Neutrophil (primary cell): Measurements from ENCODE around the gene HTT.

Experiments used
- H3K27ac ChIP-seq: fragments of 200-600 bp; sonication (generic); 2 replicates; pipeline ENCODE4 v1.5.1; 2016; ENCODE audit warnings: mild to moderate bottlenecking, moderate library complexity
- H3K27me3 ChIP-seq: fragments of 200-600 bp; sonication (generic); 2 replicates; pipeline ENCODE4 v1.6.0; 2016; ENCODE audit warnings: mild to moderate bottlenecking
- H3K36me3 ChIP-seq: fragments of 200-600 bp; sonication (generic); 2 replicates; pipeline ENCODE4 v1.5.1; 2017
- H3K4me1 ChIP-seq, 2 experiments: fragments of 200-600 bp in 1 of 2; sonication (generic) in 1 of 2; 1 replicate in 1 of 2; 2 replicates in 1 of 2; pipeline versions ENCODE4 v1.5.1 to v1.6.1; 2013 to 2016; ENCODE audit warnings: low read depth in 1 of 2, low read length in 1 of 2, mild to moderate bottlenecking in 1 of 2, moderate library complexity in 1 of 2; ENCODE audit not compliant: control insufficient read depth in 1 of 2, insufficient read depth in 1 of 2
- H3K4me3 ChIP-seq, 2 experiments: fragments of 200-600 bp in 1 of 2; sonication (generic) in 1 of 2; 1 replicate in 1 of 2; 2 replicates in 1 of 2; pipeline ENCODE4 v1.5.1; 2013 to 2016; ENCODE audit warnings: low read depth in 1 of 2, low read length in 1 of 2, mild to moderate bottlenecking in 1 of 2, moderate library complexity in 1 of 2
- H3K9me3 ChIP-seq: fragments of 200-600 bp; sonication (generic); 2 replicates; pipeline ENCODE4 v1.5.1; 2016
- CTCF ChIP-seq: fragments of 200-600 bp; sonication (generic); IDR thresholded peaks from 2 replicates; pipeline ENCODE4 v1.5.1; 2016; ENCODE audit warnings: antibody characterized with exemption

The HTT gene

GRCh38 chr4:3249711-3250437 lies 175.4 kb downstream of the HTT start:
- Histone ChIP-seq H3K27me3 (no peaks in the 10 kb centered on the region), H3K4me3 (no peak overlapping the region), H3K36me3 (no peaks in the 10 kb centered on the region), H3K9me3 (no peaks in the 10 kb centered on the region), H3K27ac (no peak overlapping the region), H3K4me1 (no peaks in the 10 kb centered on the region)
- no peak for TF ChIP-seq CTCF

- Histone ChIP-seq H3K27ac (no peak overlapping the region), H3K4me3 (no peak overlapping the region), H3K4me1 (no peaks in the 10 kb centered on the region), H3K36me3 (no peaks in the 10 kb centered on the region), H3K9me3 (no peaks in the 10 kb centered on the region), H3K27me3 (no peaks in the 10 kb centered on the region)
- no peak for TF ChIP-seq CTCF
Observed at GRCh38 chr4:3250438-3250955, 176.0 kb downstream of the HTT start.

- no peaks in the 10 kb centered on the region for H3K36me3 ChIP-seq
- H3K9me3 ChIP-seq: no peaks in the 10 kb centered on the region
- no peak overlapping the region for H3K4me3 ChIP-seq
- no peak for TF ChIP-seq CTCF
- no peaks in the 10 kb centered on the region for H3K27me3 ChIP-seq
- no peaks in the 10 kb centered on the region for H3K4me1 ChIP-seq
- no peak overlapping the region for H3K27ac ChIP-seq
Observed at GRCh38 chr4:3250956-3251690, 176.6 kb downstream of the HTT start.

GRCh38 chr4:3251691-3252479 lies 177.4 kb downstream of the HTT start:
- TF ChIP-seq CTCF: no peak
- Histone ChIP-seq H3K4me1 (no peaks in the 10 kb centered on the region), H3K27me3 (no peaks in the 10 kb centered on the region), H3K9me3 (no peaks in the 10 kb centered on the region), H3K4me3 (no peak overlapping the region), H3K27ac (no peak overlapping the region), H3K36me3 (no peaks in the 10 kb centered on the region)

- H3K27ac ChIP-seq: no peak overlapping the region
- H3K9me3 ChIP-seq: no peaks in the 10 kb centered on the region
- H3K4me1 ChIP-seq: no peaks in the 10 kb centered on the region
- H3K36me3 ChIP-seq: no peaks in the 10 kb centered on the region
- H3K27me3 ChIP-seq: no peaks in the 10 kb centered on the region
- no peak for TF ChIP-seq CTCF
- H3K4me3 ChIP-seq: no peak overlapping the region
Observed at GRCh38 chr4:3252480-3252828, 178.0 kb downstream of the HTT start.
